Trophoblast cell (in vitro differentiated cells and primary cell): Measurements from ENCODE around the gene CORO6.

Experiments
- DNase-seq, 2 donors: peaks; one replicate each; pipeline ENCODE4 v3.0.0-alpha.2; 2016
- H2AFZ ChIP-seq: 2 replicates; pipeline ENCODE4 v1.6.1; 2013; ENCODE audit warnings: low read length, moderate library complexity, mild to moderate bottlenecking; ENCODE audit not compliant: insufficient read depth, poor library complexity
- H2AK5ac ChIP-seq: 2 replicates; pipeline ENCODE4 v1.6.1; 2013; ENCODE audit warnings: mild to moderate bottlenecking, low read length
- H2BK120ac ChIP-seq: 2 replicates; pipeline ENCODE4 v1.6.1; 2013; ENCODE audit warnings: low read length, mild to moderate bottlenecking, moderate library complexity; ENCODE audit not compliant: insufficient read depth, poor library complexity
- H2BK12ac ChIP-seq: 2 replicates; pipeline ENCODE4 v1.6.1; 2013; ENCODE audit warnings: mild to moderate bottlenecking, low read length, moderate library complexity
- H2BK5ac ChIP-seq: 2 replicates; pipeline ENCODE4 v1.6.1; 2013; ENCODE audit warnings: low read length, low read depth, moderate library complexity, mild to moderate bottlenecking; ENCODE audit not compliant: poor library complexity
- H3K14ac ChIP-seq: 2 replicates; pipeline ENCODE4 v1.6.1; 2013; ENCODE audit warnings: mild to moderate bottlenecking, low read length
- H3K18ac ChIP-seq: 2 replicates; pipeline ENCODE4 v1.6.1; 2013; ENCODE audit warnings: mild to moderate bottlenecking, low read length
- H3K23ac ChIP-seq: 2 replicates; pipeline ENCODE4 v1.6.1; 2013; ENCODE audit warnings: low read length
- H3K27ac ChIP-seq: 2 replicates; pipeline ENCODE4 v1.5.1; 2013; ENCODE audit warnings: low read depth, mild to moderate bottlenecking, inconsistent platforms, low read length, moderate library complexity
- H3K27me3 ChIP-seq: 2 replicates; pipeline ENCODE4 v1.6.1; 2013; ENCODE audit warnings: inconsistent platforms, mild to moderate bottlenecking, low read length, moderate library complexity; ENCODE audit not compliant: insufficient read depth
- H3K36me3 ChIP-seq, 2 experiments: 1 replicate in 1 of 2; 2 replicates in 1 of 2; pipeline ENCODE4 v1.6.1; 2013; ENCODE audit warnings: low read length in 2 of 2, mild to moderate bottlenecking in 2 of 2, moderate library complexity in 1 of 2; ENCODE audit not compliant: insufficient read depth in 2 of 2, control insufficient read depth in 1 of 2
- H3K4ac ChIP-seq: 2 replicates; pipeline ENCODE4 v1.6.1; 2013; ENCODE audit warnings: low read depth, mild to moderate bottlenecking, low read length, moderate library complexity
- H3K4me1 ChIP-seq, 2 experiments: 1 replicate in 1 of 2; 2 replicates in 1 of 2; pipeline ENCODE4 v1.6.1; 2013; ENCODE audit warnings: low read length in 2 of 2, mild to moderate bottlenecking in 2 of 2, moderate library complexity in 1 of 2; ENCODE audit not compliant: insufficient read depth in 2 of 2, control insufficient read depth in 1 of 2
- H3K4me2 ChIP-seq: 2 replicates; pipeline ENCODE4 v1.6.1; 2013; ENCODE audit warnings: inconsistent platforms, mild to moderate bottlenecking, low read length, moderate library complexity
- H3K4me3 ChIP-seq: 2 replicates; pipeline ENCODE4 v1.5.1; 2013; ENCODE audit warnings: mild to moderate bottlenecking, low read depth, low read length, inconsistent platforms
- H3K79me1 ChIP-seq: one replicate; pipeline ENCODE4 v1.6.1; 2013; ENCODE audit warnings: low read length
- H3K79me2 ChIP-seq: 2 replicates; pipeline ENCODE4 v1.6.1; 2013; ENCODE audit warnings: low read length, mild to moderate bottlenecking; ENCODE audit not compliant: control insufficient read depth, insufficient read depth, poor library complexity
- H3K9ac ChIP-seq: 2 replicates; pipeline ENCODE4 v1.6.1; 2013; ENCODE audit warnings: mild to moderate bottlenecking, low read length
- H3K9me3 ChIP-seq: 2 replicates; pipeline ENCODE4 v1.6.1; 2013; ENCODE audit warnings: low read depth, mild to moderate bottlenecking, control low read depth, inconsistent platforms, low read length; ENCODE audit not compliant: insufficient read depth
- H4K12ac ChIP-seq: 2 replicates; pipeline ENCODE4 v1.6.1; 2013; ENCODE audit warnings: low read depth, mild to moderate bottlenecking, low read length, moderate library complexity
- H4K8ac ChIP-seq: 2 replicates; pipeline ENCODE4 v1.6.1; 2013; ENCODE audit warnings: low read depth, mild to moderate bottlenecking, low read length, moderate library complexity
- H4K91ac ChIP-seq: one replicate; pipeline ENCODE4 v1.6.1; 2013; ENCODE audit warnings: low read depth, mild to moderate bottlenecking, low read length, moderate library complexity
- WGBS: extraction: QIAGEN DNeasy Blood & Tissue Kit; methylation state at CpG from one replicate; pipeline ENCODE4 v1.1.7; 2013; ENCODE audit warnings: missing lambda C conversion rate; ENCODE audit not compliant: insufficient read length, insufficient coverage; ENCODE audit errors: extremely low coverage; 5-methylcytosine and 5-hydroxymethylcytosine counted together

Gene CORO6

GRCh38 chr17:29575511-29576213 is 47.0 kb downstream of the CORO6 start:
- H3K23ac ChIP-seq: no peak overlapping the region
- no peak overlapping the region for H2AFZ ChIP-seq
- H3K27me3 ChIP-seq: no peaks in the 10 kb centered on the region
- no peak overlapping the region for H2BK120ac ChIP-seq
- no peak overlapping the region for H3K27ac ChIP-seq
- H3K4me3 ChIP-seq: no peak overlapping the region
- DNase-seq: no peak
- no peak overlapping the region for H3K4me2 ChIP-seq
- peaks cover 2% of the 10 kb centered on the region for H3K9me3 ChIP-seq
- no peaks in the 10 kb centered on the region for H3K79me1 ChIP-seq
- H3K9ac ChIP-seq: no peak overlapping the region
- no peak overlapping the region for H3K18ac ChIP-seq
- no peak overlapping the region for H4K8ac ChIP-seq
- WGBS: no CpG with 5 or more reads among the region's 28 CpGs
- no peak overlapping the region for H3K4ac ChIP-seq
- no peak overlapping the region for H4K12ac ChIP-seq
- H3K36me3 ChIP-seq: peaks cover 63 to 72% of the 10 kb centered on the region in 2 experiments
- H2BK12ac ChIP-seq: no peak overlapping the region
- no peak overlapping the region for H4K91ac ChIP-seq
- H3K79me2 ChIP-seq: no peaks in the 10 kb centered on the region
- no peak overlapping the region for H2AK5ac ChIP-seq
- no peak overlapping the region for H2BK5ac ChIP-seq
- H3K14ac ChIP-seq: no peak overlapping the region
- peaks cover 0 to under 1% of the 10 kb centered on the region in 2 experiments for H3K4me1 ChIP-seq

DNA sequence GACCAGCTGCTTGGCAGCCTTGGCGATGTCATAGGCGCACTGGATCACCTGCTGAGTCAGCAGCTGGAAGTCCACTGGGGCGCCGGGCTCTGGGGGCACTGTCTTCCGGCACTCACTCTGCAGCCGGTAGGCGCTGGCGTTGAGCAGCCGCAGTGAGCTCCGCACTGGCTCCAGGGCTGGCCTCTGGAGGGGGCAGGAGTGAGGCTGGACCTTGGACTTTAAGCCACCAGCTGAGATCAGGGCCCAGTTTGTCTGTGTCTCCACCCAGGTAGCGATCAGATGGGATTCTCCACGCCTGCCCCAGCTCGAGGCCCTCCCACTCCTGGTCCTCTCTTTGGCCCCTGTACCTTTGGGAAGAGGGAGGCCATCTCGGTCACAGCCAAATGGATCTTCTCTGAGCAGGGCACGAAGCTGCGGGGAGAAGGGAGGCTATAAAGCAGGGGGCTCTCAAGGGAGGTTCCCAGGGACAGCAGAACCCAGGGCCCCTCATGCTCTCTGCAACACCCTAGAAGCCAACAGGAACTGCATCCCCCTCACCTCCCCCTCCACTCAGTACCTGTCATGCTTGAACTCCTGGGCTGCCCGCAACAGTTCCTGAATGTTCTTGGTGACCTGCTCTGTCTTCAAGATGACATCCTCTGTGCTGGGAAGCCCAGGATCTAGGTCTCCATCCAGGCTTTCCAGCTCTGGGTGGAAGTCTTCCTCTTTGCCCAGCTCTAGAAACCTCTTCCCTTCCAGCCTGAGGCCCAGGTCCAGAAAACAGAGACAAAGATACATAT is 47.8 kb downstream of the CORO6 start:
- no peak overlapping the region for H3K23ac ChIP-seq
- H3K9me3 ChIP-seq: peaks cover 2% of the 10 kb centered on the region
- no peak overlapping the region for H3K4me3 ChIP-seq
- H2BK12ac ChIP-seq: no peak overlapping the region
- no peaks in the 10 kb centered on the region for H3K79me2 ChIP-seq
- no peaks in the 10 kb centered on the region for H3K79me1 ChIP-seq
- no peak overlapping the region for H4K8ac ChIP-seq
- no peak overlapping the region for H3K9ac ChIP-seq
- no peak for DNase-seq
- no peaks in the 10 kb centered on the region for H3K27me3 ChIP-seq
- no peak overlapping the region for H2BK120ac ChIP-seq
- H3K4me1 ChIP-seq: peaks cover 0 to 3% of the 10 kb centered on the region in 2 experiments
- H3K36me3 ChIP-seq: peaks cover 63 to 69% of the 10 kb centered on the region in 2 experiments
- H3K14ac ChIP-seq: no peak overlapping the region
- no peak overlapping the region for H3K4me2 ChIP-seq
- no peak overlapping the region for H3K27ac ChIP-seq
- WGBS: no CpG with 5 or more reads among the region's 17 CpGs
- H2AFZ ChIP-seq: no peak overlapping the region
- no peak overlapping the region for H3K4ac ChIP-seq
- no peak overlapping the region for H3K18ac ChIP-seq
- no peak overlapping the region for H4K91ac ChIP-seq
- no peak overlapping the region for H4K12ac ChIP-seq
- no peak overlapping the region for H2BK5ac ChIP-seq
- no peak overlapping the region for H2AK5ac ChIP-seq

GRCh38 chr17:29573871-29574731 is 48.6 kb downstream of the CORO6 start:
- H2BK12ac ChIP-seq: no peak overlapping the region
- no peak overlapping the region for H2BK120ac ChIP-seq
- no peak overlapping the region for H4K91ac ChIP-seq
- H2AFZ ChIP-seq: no peak overlapping the region
- no peak overlapping the region for H3K9ac ChIP-seq
- H3K4ac ChIP-seq: no peak overlapping the region
- H3K36me3 ChIP-seq: peaks cover 63 to 65% of the 10 kb centered on the region in 2 experiments
- no peak overlapping the region for H3K4me2 ChIP-seq
- no CpG with 5 or more reads among the region's 14 CpGs for WGBS
- no peak overlapping the region for H3K4me3 ChIP-seq
- no peak overlapping the region for H2AK5ac ChIP-seq
- H2BK5ac ChIP-seq: no peak overlapping the region
- no peak overlapping the region for H3K18ac ChIP-seq
- H3K9me3 ChIP-seq: peaks cover 2% of the 10 kb centered on the region
- no peak overlapping the region for H4K8ac ChIP-seq
- DNase-seq: no peak
- H3K23ac ChIP-seq: no peak overlapping the region
- H3K27ac ChIP-seq: no peak overlapping the region
- no peak overlapping the region for H4K12ac ChIP-seq
- no peak overlapping the region for H3K14ac ChIP-seq
- peaks cover under 1% of the 10 kb centered on the region for H3K79me1 ChIP-seq
- H3K27me3 ChIP-seq: no peaks in the 10 kb centered on the region
- H3K79me2 ChIP-seq: no peaks in the 10 kb centered on the region
- peaks cover 6 to 9% of the 10 kb centered on the region in 2 experiments for H3K4me1 ChIP-seq

- Histone ChIP-seq H3K36me3 (peaks cover 60 to 63% of the 10 kb centered on the region in 2 experiments), H2AFZ (no peak overlapping the region), H3K27me3 (no peaks in the 10 kb centered on the region), H3K4me1 (peaks cover 7 to 13% of the 10 kb centered on the region in 2 experiments), H2AK5ac (no peak overlapping the region), H3K79me1 (peaks cover 6% of the 10 kb centered on the region), H4K12ac (no peak overlapping the region), H2BK5ac (no peak overlapping the region), H3K23ac (no peak overlapping the region), H2BK120ac (no peak overlapping the region), H3K9me3 (peaks cover 2% of the 10 kb centered on the region), H4K91ac (no peak overlapping the region), H3K9ac (no peak overlapping the region), H3K14ac (no peak overlapping the region), H3K4me2 (no peak overlapping the region), H3K27ac (no peak overlapping the region), H3K4me3 (no peak overlapping the region), H2BK12ac (no peak overlapping the region), H4K8ac (no peak overlapping the region), H3K79me2 (peaks cover 5% of the 10 kb centered on the region), H3K18ac (no peak overlapping the region), H3K4ac (no peak overlapping the region)
- no peak for DNase-seq
- WGBS: no CpG with 5 or more reads among the region's 6 CpGs
These were observed 49.2 kb downstream of the CORO6 start for GRCh38 chr17:29573558-29573869.
